HFF-Myc (cell line): Measurements from ENCODE around the gene SLC16A1.
"Not testable (repeated sequence)": the region's sequence is repeated elsewhere in the genome, so short reads cannot be mapped to it uniquely, and the experiment has no call there.

Experiments used
- DNase-seq: peaks from one replicate; pipeline ENCODE4 v3.0.0-alpha.2; 2011; ENCODE audit warnings: low read depth; ENCODE audit errors: extremely low read depth
- H3K4me3 ChIP-seq: replicated peaks from 2 replicates; pipeline ENCODE4 v1.5.1; 2011; ENCODE audit warnings: low read depth, mild to moderate bottlenecking, control low read depth, low read length
- TF ChIP-seq, protein P1 (sequence below): IDR thresholded peaks from 2 replicates; pipeline ENCODE4 v1.5.1; 2012; ENCODE audit warnings: mild to moderate bottlenecking, low read depth, low read length, control low read depth; ENCODE audit errors: missing control alignments

The SLC16A1 gene

DNA sequence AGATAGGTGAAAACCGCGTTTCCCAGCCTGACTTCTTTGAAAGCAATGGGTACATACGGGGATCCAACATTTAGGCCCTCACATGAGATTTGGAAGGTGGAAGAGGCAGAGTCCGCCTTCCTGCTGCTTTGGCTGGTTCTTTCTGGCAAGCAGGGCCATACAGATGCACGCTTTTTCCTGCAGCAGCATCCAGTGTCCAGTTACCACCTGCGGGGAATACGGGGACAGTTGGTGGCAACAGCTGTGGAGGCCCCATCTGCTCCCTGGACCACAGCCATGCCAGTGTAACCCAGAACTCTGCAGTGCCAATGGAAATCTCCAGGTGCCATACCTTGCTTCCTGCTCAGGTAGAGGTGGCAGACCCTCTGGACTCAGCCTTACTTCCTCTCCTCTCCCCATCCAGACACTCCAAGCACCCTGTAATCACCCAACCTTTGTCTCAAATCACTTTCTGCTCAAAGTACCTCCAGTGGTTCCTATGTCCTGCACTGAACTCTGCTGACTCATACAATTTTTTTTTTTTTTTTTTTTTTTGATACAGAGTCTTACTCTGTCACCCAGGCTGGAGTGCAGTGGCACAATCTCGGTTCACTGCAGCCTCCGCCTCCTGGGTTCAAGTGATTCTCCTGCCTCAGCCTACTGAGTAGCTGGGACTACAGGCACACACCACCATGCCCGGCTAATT, 68.3 kb downstream of the SLC16A1 start:
- no peak for DNase-seq
- no peak overlapping the region for H3K4me3 ChIP-seq
- TF ChIP-seq, protein P1, sequence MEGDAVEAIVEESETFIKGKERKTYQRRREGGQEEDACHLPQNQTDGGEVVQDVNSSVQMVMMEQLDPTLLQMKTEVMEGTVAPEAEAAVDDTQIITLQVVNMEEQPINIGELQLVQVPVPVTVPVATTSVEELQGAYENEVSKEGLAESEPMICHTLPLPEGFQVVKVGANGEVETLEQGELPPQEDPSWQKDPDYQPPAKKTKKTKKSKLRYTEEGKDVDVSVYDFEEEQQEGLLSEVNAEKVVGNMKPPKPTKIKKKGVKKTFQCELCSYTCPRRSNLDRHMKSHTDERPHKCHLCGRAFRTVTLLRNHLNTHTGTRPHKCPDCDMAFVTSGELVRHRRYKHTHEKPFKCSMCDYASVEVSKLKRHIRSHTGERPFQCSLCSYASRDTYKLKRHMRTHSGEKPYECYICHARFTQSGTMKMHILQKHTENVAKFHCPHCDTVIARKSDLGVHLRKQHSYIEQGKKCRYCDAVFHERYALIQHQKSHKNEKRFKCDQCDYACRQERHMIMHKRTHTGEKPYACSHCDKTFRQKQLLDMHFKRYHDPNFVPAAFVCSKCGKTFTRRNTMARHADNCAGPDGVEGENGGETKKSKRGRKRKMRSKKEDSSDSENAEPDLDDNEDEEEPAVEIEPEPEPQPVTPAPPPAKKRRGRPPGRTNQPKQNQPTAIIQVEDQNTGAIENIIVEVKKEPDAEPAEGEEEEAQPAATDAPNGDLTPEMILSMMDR, result no peak

DNA sequence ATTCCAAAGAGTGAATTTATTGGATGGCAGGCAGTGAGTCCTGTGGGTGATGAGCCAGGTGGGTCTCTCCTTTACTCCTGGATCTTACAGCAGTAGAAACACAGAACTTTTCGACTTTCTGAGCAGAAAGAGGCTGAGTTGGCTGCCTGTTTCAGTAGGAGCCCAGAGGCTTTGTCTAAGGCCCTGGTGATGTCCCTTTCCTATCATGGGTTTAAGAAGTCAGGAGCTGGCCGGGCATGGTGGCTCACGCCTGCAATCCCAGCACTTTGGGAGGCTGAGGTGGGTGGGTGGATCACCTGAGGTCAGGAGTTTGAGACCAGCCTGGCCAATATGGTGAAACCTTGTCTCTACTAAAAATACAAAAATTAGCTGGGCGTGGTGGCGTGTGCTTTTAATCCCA, 71.0 kb downstream of the SLC16A1 start:
- H3K4me3 ChIP-seq, DNase-seq: not testable (repeated sequence)

DNA sequence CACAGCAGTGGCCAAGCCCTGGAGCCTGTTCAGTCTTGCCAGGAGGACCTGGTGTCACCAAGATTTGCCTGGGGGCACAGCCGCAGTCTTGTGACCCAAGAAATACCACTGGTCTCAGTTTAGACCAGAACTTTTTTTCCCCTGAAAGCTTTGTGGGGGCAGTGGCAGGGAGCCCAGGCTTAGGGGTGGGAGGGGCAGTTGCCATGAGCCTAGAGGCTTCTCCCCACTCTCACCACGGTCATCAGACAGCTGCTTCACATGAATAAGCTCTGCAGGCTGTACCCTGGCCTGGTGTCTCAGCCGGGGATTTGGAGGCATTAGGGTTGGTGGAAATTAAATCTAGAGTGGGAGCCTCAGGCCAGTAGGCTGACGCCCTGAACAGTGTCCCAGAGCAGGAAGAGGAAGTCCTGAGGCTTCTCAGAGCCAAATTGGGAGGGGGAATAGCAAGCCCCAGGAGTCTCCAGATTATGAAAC, 73.7 kb downstream of the SLC16A1 start:
- no peak for DNase-seq
- TF ChIP-seq, protein P1, result no peak
- no peak overlapping the region for H3K4me3 ChIP-seq

DNA sequence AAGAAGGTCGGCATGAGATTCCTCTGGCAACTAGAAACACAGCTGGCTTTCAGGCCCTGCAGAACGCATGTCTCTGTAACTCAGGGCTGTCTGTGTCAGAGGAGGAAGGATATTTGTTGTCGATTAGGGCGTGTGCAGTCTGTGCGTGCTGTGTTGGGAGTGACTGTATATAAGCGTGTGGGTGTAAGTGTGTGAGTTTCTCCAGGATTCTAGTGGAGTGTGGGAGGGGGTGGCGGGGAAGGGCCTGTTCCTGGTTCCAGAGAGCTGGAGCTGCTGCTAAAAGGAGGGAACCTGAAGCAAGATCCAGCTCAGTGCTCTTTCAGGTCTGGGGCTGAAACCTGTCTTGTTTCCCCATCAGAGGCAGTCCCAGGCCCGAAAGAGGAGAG, 74.3 kb downstream of the SLC16A1 start:
- no peak overlapping the region for H3K4me3 ChIP-seq
- DNase-seq, result no peak
- TF ChIP-seq, protein P1, result no peak

DNA sequence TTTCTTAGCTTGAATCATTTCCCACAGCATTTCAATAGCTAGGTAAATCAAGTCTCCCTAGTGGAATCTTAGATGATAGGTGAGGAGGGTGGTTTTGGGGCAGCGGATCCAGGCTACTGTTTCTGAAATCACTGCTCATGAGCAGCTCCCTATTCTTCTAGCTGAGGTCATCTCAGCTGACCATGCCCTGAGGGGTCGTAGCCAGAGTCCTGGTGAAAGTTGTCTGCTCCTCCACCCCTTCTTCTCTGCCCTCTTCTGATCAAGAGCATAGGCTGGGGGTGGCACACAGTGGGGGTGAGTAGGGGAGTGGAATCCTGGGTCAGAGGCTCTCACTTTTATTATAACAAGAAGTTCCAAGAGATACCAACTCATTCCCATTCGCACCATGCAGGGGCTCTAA, 76.2 kb downstream of the SLC16A1 start:
- no peak for DNase-seq
- H3K4me3 ChIP-seq, result no peak overlapping the region
- TF ChIP-seq, protein P1, result no peak

DNA sequence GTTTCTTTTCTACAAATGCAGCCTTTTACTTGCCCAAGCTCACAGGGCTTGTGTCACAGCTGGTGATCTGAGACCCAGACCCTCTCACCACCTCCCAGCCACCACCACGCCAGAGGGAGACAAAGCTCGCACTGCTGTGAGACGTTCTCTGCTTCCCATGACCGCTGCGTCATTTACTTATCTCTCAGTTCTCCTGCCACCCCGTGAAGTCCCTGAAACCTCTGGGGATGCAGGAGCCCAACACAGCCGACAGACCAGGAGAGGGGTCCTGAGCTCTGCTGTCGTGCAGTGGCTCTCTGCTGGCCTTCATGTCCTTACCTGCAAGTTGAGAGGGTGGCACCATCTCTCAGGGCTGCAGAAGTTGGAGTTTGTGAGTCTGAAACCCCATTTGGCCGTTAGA, 77.7 kb downstream of the SLC16A1 start:
- TF ChIP-seq, protein P1, result no peak
- no peak overlapping the region for H3K4me3 ChIP-seq
- DNase-seq, result no peak

DNA sequence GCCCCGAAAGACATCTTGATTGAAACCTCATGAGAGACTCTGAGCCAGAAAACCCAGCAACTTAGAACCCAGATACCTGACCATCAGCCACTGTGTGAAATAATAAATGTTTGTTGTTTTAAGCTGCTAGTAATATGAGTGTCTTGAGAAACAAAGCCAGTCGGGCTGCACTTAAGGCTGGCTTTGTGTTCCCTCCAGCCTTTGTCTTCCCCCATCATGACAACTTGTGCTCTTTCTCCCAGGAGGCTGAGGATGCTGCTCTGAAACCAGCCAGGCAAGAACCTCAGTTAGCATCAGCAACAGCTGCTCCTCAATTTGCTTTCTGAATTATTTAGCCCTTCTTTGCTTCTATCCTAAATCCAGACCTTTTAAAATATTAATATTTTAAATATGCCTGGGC, 78.2 kb downstream of the SLC16A1 start:
- TF ChIP-seq, protein P1, result no peak
- no peak for DNase-seq
- H3K4me3 ChIP-seq, result no peak overlapping the region
